ENCODE results near the gene GALNT10. TPM values are rescaled to one million over a fixed set of nuclear protein-coding genes. Genes with fewer than 3 reads are reported as not detected.

The GALNT10 gene
- total RNA-seq, 2 donors from 2014 or later: 11.5 to 19.5 TPM

GRCh38 chr5:154276261-154276972 lies 85.9 kb downstream of the GALNT10 start:
- Histone ChIP-seq H3K4me3 (no peak overlapping the region), H3K36me3 (replicated peaks in 1 of 2; ENCODE audit: insufficient read depth in 1 of 2, low read depth in 2 of 2) (no peaks in the 10 kb centered on the region), H3K9me3 (no peaks in the 10 kb centered on the region), H3K27ac (no peak overlapping the region), H3K27me3 (no peaks in the 10 kb centered on the region), H3K4me1 (peaks cover 17% of the 10 kb centered on the region)
- 63 to 68% methylated on average over 5 of the region's 5 CpGs for WGBS, 2 donors
- intact Hi-C loops (cut with DNase I): no loop called here
- no peak for DNase-seq
- no peak for TF ChIP-seq POLR2A (IDR thresholded peaks at IDR 0.05)
- no peak for TF ChIP-seq CTCF (IDR thresholded peaks at IDR 0.05)
- no peak for ATAC-seq

GRCh38 chr5:154276973-154277331 lies 86.4 kb downstream of the GALNT10 start:
- intact Hi-C loops (cut with DNase I): no loop called here
- Histone ChIP-seq H3K36me3 (replicated peaks in 1 of 2; ENCODE audit: insufficient read depth in 1 of 2, low read depth in 2 of 2) (no peaks in the 10 kb centered on the region), H3K4me1 (peaks cover 15% of the 10 kb centered on the region), H3K4me3 (no peak overlapping the region), H3K27me3 (no peaks in the 10 kb centered on the region), H3K27ac (no peak overlapping the region), H3K9me3 (no peaks in the 10 kb centered on the region)
- DNase-seq: peak in 3 of 4 donors; percentile 35 to 47 (median 45)
- ATAC-seq: no peak
- TF ChIP-seq CTCF (IDR thresholded peaks at IDR 0.05) (no peak), POLR2A (IDR thresholded peaks at IDR 0.05) (no peak)
- 50 to 80% methylated on average over 1 of the region's 1 CpG for WGBS, 2 donors

GRCh38 chr5:154277499-154277898 lies 87.0 kb downstream of the GALNT10 start:
- intact Hi-C loops (cut with DNase I): no loop called here
- Histone ChIP-seq H3K27me3 (no peaks in the 10 kb centered on the region), H3K4me1 (peaks cover 9% of the 10 kb centered on the region), H3K4me3 (no peak overlapping the region), H3K27ac (no peak overlapping the region), H3K9me3 (no peaks in the 10 kb centered on the region), H3K36me3 (replicated peaks in 1 of 2; ENCODE audit: insufficient read depth in 1 of 2, low read depth in 2 of 2) (no peaks in the 10 kb centered on the region)
- ATAC-seq (no peak), DNase-seq (no peak)
- WGBS, 2 donors: 95 to 100% methylated on average over 1 of the region's 1 CpG
- TF ChIP-seq CTCF (IDR thresholded peaks at IDR 0.05) (no peak), POLR2A (IDR thresholded peaks at IDR 0.05) (no peak)

- no peak overlapping the region for H3K27ac ChIP-seq
- no peaks in the 10 kb centered on the region for H3K27me3 ChIP-seq
- H3K4me3 ChIP-seq: no peak overlapping the region
- no peaks in the 10 kb centered on the region for H3K36me3 ChIP-seq (replicated peaks in 1 of 2; ENCODE audit: insufficient read depth in 1 of 2, low read depth in 2 of 2)
- TF ChIP-seq CTCF (IDR thresholded peaks at IDR 0.05): no peak
- no peak for TF ChIP-seq POLR2A (IDR thresholded peaks at IDR 0.05)
- DNase-seq: no peak
- no peaks in the 10 kb centered on the region for H3K9me3 ChIP-seq
- ATAC-seq: no peak
- intact Hi-C loops (cut with DNase I): no loop called here
- peaks cover 3% of the 10 kb centered on the region for H3K4me1 ChIP-seq
Observed at GRCh38 chr5:154278186-154278585, 87.7 kb downstream of the GALNT10 start.

GRCh38 chr5:154278908-154279307 lies 88.4 kb downstream of the GALNT10 start:
- no peak for DNase-seq
- no peak overlapping the region for H3K27ac ChIP-seq
- ATAC-seq: no peak
- H3K36me3 ChIP-seq (replicated peaks in 1 of 2; ENCODE audit: insufficient read depth in 1 of 2, low read depth in 2 of 2): no peaks in the 10 kb centered on the region
- H3K4me1 ChIP-seq: no peaks in the 10 kb centered on the region
- no peak overlapping the region for H3K4me3 ChIP-seq
- no peaks in the 10 kb centered on the region for H3K27me3 ChIP-seq
- no peaks in the 10 kb centered on the region for H3K9me3 ChIP-seq
- TF ChIP-seq CTCF (IDR thresholded peaks at IDR 0.05) (no peak), POLR2A (IDR thresholded peaks at IDR 0.05) (no peak)
- intact Hi-C loops (cut with DNase I): no loop called here

Measured in body of pancreas (tissue), 4 donors.